IMR-90 (cell line): Measurements from ENCODE around the gene SRXN1. TPM values are rescaled to one million over a fixed set of nuclear protein-coding genes. Genes with fewer than 3 reads are reported as not detected.

Experiments
- ATAC-seq: fragments of 200-7000 bp; cut with Tn5 transposase; 2 replicates; pipeline ENCODE4 v1.9.1; 2020; ENCODE audit warnings: low read depth, mild to moderate bottlenecking, moderate library complexity
- BruUV-seq: library from RNA; stranded (reverse); fragments of 400-500 nt; replicated peaks from 2 replicates; lab custom pipeline; 2021; lab: Mats Ljungman, UMichigan
- CTCF ChIA-PET: fragments of 300-600 bp; formaldehyde crosslinking; extraction: SDS; loops from one replicate; lab custom pipeline; 2021; ENCODE audit warnings: antibody characterized with exemption; lab: Yijun Ruan, JAX
- POLR2A ChIA-PET: fragments of 300-600 bp; sonication (Branson Sonifier 250); formaldehyde crosslinking; loops from one replicate; lab custom pipeline; 2022; ENCODE audit warnings: antibody characterized with exemption; ENCODE audit not compliant: unreplicated experiment; lab: Charles Lee
- DNase-seq: peaks from one replicate; pipeline ENCODE4 v3.0.0; 2013
- H2AFZ ChIP-seq: replicated peaks from 2 replicates; pipeline ENCODE3; 2013; ENCODE audit warnings: low read length, mild to moderate bottlenecking; ENCODE audit not compliant: poor library complexity
- H2AK5ac ChIP-seq: 2 replicates; pipeline ENCODE4 v1.6.1; 2013; ENCODE audit warnings: low read depth, low read length, inconsistent platforms
- H2AK9ac ChIP-seq: replicated peaks from 2 replicates; pipeline ENCODE3; 2013; ENCODE audit warnings: mild to moderate bottlenecking, low read depth, low read length, moderate library complexity; ENCODE audit not compliant: poor library complexity
- H2BK120ac ChIP-seq: 2 replicates; pipeline ENCODE4 v1.6.1; 2013; ENCODE audit warnings: low read depth, low read length, inconsistent platforms
- H2BK15ac ChIP-seq: 3 replicates; pipeline ENCODE4 v1.6.1; 2013; ENCODE audit warnings: low read depth, low read length, inconsistent platforms
- H2BK20ac ChIP-seq: 2 replicates; pipeline ENCODE4 v1.6.1; 2013; ENCODE audit warnings: low read depth, mild to moderate bottlenecking, inconsistent platforms, low read length, moderate library complexity
- H2BK5ac ChIP-seq: 2 replicates; pipeline ENCODE4 v1.6.1; 2013; ENCODE audit warnings: mild to moderate bottlenecking, low read depth, low read length, inconsistent platforms; ENCODE audit not compliant: poor library complexity, severe bottlenecking
- H3K14ac ChIP-seq: replicated peaks from 2 replicates; pipeline ENCODE4 v1.6.1; 2013; ENCODE audit warnings: low read depth, low read length, inconsistent platforms
- H3K18ac ChIP-seq: 2 replicates; pipeline ENCODE4 v1.6.1; 2013; ENCODE audit warnings: low read depth, low read length, control low read depth
- H3K23ac ChIP-seq: 2 replicates; pipeline ENCODE4 v1.6.1; 2013; ENCODE audit warnings: low read depth, low read length, inconsistent platforms
- H3K27ac ChIP-seq: 2 replicates; pipeline ENCODE4 v1.5.1; 2013; ENCODE audit warnings: mild to moderate bottlenecking, control low read depth, low read length; ENCODE audit not compliant: insufficient read depth
- H3K27me3 ChIP-seq: 2 replicates; pipeline ENCODE4 v1.6.1; 2013; ENCODE audit warnings: low read length; ENCODE audit not compliant: control insufficient read depth, insufficient read depth
- H3K36me3 ChIP-seq: 2 replicates; pipeline ENCODE4 v1.6.1; 2013; ENCODE audit warnings: low read length, mixed read lengths; ENCODE audit not compliant: control insufficient read depth, insufficient read depth
- H3K4ac ChIP-seq: 2 replicates; pipeline ENCODE4 v1.6.1; 2013; ENCODE audit warnings: low read depth, low read length, inconsistent platforms
- H3K4me1 ChIP-seq: 2 replicates; pipeline ENCODE4 v1.6.1; 2013; ENCODE audit warnings: low read length, mixed read lengths; ENCODE audit not compliant: control insufficient read depth, insufficient read depth
- H3K4me2 ChIP-seq: 2 replicates; pipeline ENCODE4 v1.6.1; 2013; ENCODE audit warnings: low read depth, mild to moderate bottlenecking, control low read depth, low read length, moderate library complexity
- H3K4me3 ChIP-seq: 2 replicates; pipeline ENCODE4 v1.5.1; 2013; ENCODE audit warnings: low read depth, mild to moderate bottlenecking, control low read depth, low read length, moderate library complexity; ENCODE audit not compliant: insufficient read depth
- H3K56ac ChIP-seq: 2 replicates; pipeline ENCODE4 v1.6.1; 2013; ENCODE audit warnings: low read length, inconsistent platforms; ENCODE audit not compliant: insufficient read depth; ENCODE audit errors: extremely low read depth
- H3K79me1 ChIP-seq, 2 experiments: 2 replicates each; pipeline ENCODE4 v1.6.1; 2013; ENCODE audit warnings: low read length in 2 of 2, inconsistent platforms in 1 of 2, low read depth in 1 of 2
- H3K9ac ChIP-seq: 2 replicates; pipeline ENCODE4 v1.6.1; 2013; ENCODE audit warnings: low read depth, low read length, control low read depth
- H3K9me1 ChIP-seq: 2 replicates; pipeline ENCODE4 v1.6.1; 2013; ENCODE audit warnings: low read length, inconsistent platforms; ENCODE audit not compliant: insufficient read depth
- H3K9me3 ChIP-seq: 2 replicates; pipeline ENCODE4 v1.6.1; 2013; ENCODE audit warnings: low read length; ENCODE audit not compliant: control insufficient read depth, insufficient read depth
- H4K20me1 ChIP-seq: 2 replicates; pipeline ENCODE4 v1.6.1; 2013; ENCODE audit warnings: low read length, inconsistent platforms; ENCODE audit not compliant: insufficient read depth
- H4K5ac ChIP-seq: 2 replicates; pipeline ENCODE4 v1.6.1; 2013; ENCODE audit warnings: mild to moderate bottlenecking, low read depth, low read length, control low read depth
- H4K8ac ChIP-seq, 2 experiments: 2 replicates each; pipeline ENCODE4 v1.6.1; 2013; ENCODE audit warnings: low read depth in 2 of 2, low read length in 2 of 2, control low read depth in 1 of 2, inconsistent platforms in 1 of 2
- H4K91ac ChIP-seq: 2 replicates; pipeline ENCODE4 v1.6.1; 2013; ENCODE audit warnings: low read depth, low read length, inconsistent platforms; ENCODE audit not compliant: insufficient read depth
- BHLHE40 ChIP-seq: fragments of 150-350 bp; IDR thresholded peaks from 2 replicates; pipeline ENCODE4 v1.6.1; 2016; ENCODE audit warnings: mild to moderate bottlenecking, low read depth, low read length
- CEBPB ChIP-seq: IDR thresholded peaks from 2 replicates; pipeline ENCODE4 v1.6.1; 2012; ENCODE audit warnings: low read depth, low read length, improper control_type of control experiment
- FOS ChIP-seq: fragments of 150-350 bp; IDR thresholded peaks from 2 replicates; pipeline ENCODE4 v1.6.1; 2016; ENCODE audit warnings: low read depth, low read length
- MAFK ChIP-seq: IDR thresholded peaks from 2 replicates; pipeline ENCODE4 v1.6.1; 2012; ENCODE audit warnings: low read depth, low read length, improper control_type of control experiment
- MAZ ChIP-seq: IDR thresholded peaks from 2 replicates; pipeline ENCODE4 v1.6.1; 2012; ENCODE audit warnings: low read depth, mild to moderate bottlenecking, low read length, improper control_type of control experiment, moderate library complexity, borderline replicate concordance
- NFE2L2 ChIP-seq: fragments of 150-350 bp; IDR thresholded peaks from 2 replicates; pipeline ENCODE4 v1.6.1; 2016; ENCODE audit warnings: low read depth, mild to moderate bottlenecking, low read length
- SMC3 ChIP-seq: fragments of 150-350 bp; IDR thresholded peaks from 2 replicates; pipeline ENCODE4 v1.6.1; 2016; ENCODE audit warnings: low read depth, mild to moderate bottlenecking, antibody characterized with exemption, low read length, moderate library complexity
- WGBS, 2 experiments: methylation state at CpG; one replicate each; pipeline versions ENCODE4 v1.1.5 to v1.1.7; 2013; ENCODE audit warnings: missing lambda C conversion rate in 2 of 2; ENCODE audit not compliant: insufficient read length in 1 of 2; ENCODE audit errors: extremely low coverage in 2 of 2; 5-methylcytosine and 5-hydroxymethylcytosine counted together
- dilution Hi-C: fragments of 300-500 bp; cut with HindIII; formaldehyde crosslinking; loops from one replicate; pipeline ENCODE4 v1.14.3; 2018; ENCODE audit warnings: low sequenced_read_pairs; ENCODE audit not compliant: unreplicated experiment
- in situ Hi-C: fragments of 300-500 bp; cut with MboI; formaldehyde crosslinking; loops from 3 replicates; pipeline ENCODE4 v1.14.3; 2019; ENCODE audit warnings: low sequenced_read_pairs, inconsistent platforms, mixed read lengths
- intact Hi-C: fragments of 100-400 bp; cut with micrococcal nuclease; formaldehyde crosslinking; loops from 2 replicates; pipeline ENCODE4 v1.10.0; 2022
- polyA plus RNA-seq, 3 experiments: library from polyadenylated mRNA; depleted of rRNA; stranded (reverse); fragments of >200 nt; gene quantifications; 2 replicates each; pipeline ENCODE4 v1.2.3, GENCODE V29; 2012; ENCODE audit warnings: low replicate concordance in 1 of 3
- total RNA-seq: library from RNA; depleted of rRNA; stranded (reverse); fragments of >200 nt; gene quantifications from 2 replicates; pipeline ENCODE4 v1.2.3, GENCODE V29; 2012

SRXN1 gene
- total and polyA plus RNA-seq, 2 of the 4 experiments (the other 2 are of a cell fraction) = 51.2 to 71.2 TPM

- TF ChIP-seq MAZ (no peak), SMC3 (no peak), CEBPB (no peak), NFE2L2 (no peak)
These were observed 52.3 kb downstream of the SRXN1 start (continued) for GRCh38 chr20:600736-601135.

GRCh38 chr20:600141-600540 lies 52.9 kb downstream of the SRXN1 start:
- ChIA-PET CTCF (no interaction called here), POLR2A (no interaction called here)
- H4K91ac ChIP-seq = no peak overlapping the region
- H4K20me1 ChIP-seq = no peaks in the 10 kb centered on the region
- WGBS, 2 experiments = no CpG with 5 or more reads among the region's 2 CpGs
- H2BK5ac ChIP-seq = no peak overlapping the region
- H3K9ac ChIP-seq = no peak overlapping the region
- H2BK120ac ChIP-seq = no peak overlapping the region
- H3K23ac ChIP-seq = no peak overlapping the region
- no peak overlapping the region for H3K4me3 ChIP-seq
- H2AK5ac ChIP-seq = no peak overlapping the region
- no peak overlapping the region for H4K5ac ChIP-seq
- TF ChIP-seq FOS (no peak), MAFK (no peak), BHLHE40 (no peak), CEBPB (no peak)
- no peak overlapping the region for H3K56ac ChIP-seq
- in situ Hi-C loops (no loop called here), dilution Hi-C loops (no loop called here), intact Hi-C loops (no loop called here)
- H3K4ac ChIP-seq = no peak overlapping the region
- H3K27ac ChIP-seq = no peak overlapping the region
- no peaks in the 10 kb centered on the region for H3K36me3 ChIP-seq
- H2AFZ ChIP-seq = no peak overlapping the region
- no peak overlapping the region for H2BK15ac ChIP-seq
- H3K9me1 ChIP-seq = no peaks in the 10 kb centered on the region; the same call in 1 of the 2 replicates
- DNase-seq = no peak
- no peak overlapping the region for H3K18ac ChIP-seq
- H3K9me3 ChIP-seq = no peaks in the 10 kb centered on the region
- no peak overlapping the region for H3K14ac ChIP-seq
- no peak overlapping the region for H4K8ac ChIP-seq
- no peak overlapping the region for H2AK9ac ChIP-seq
- H3K79me1 ChIP-seq = no peaks in the 10 kb centered on the region
- ATAC-seq = no peak
- H2BK20ac ChIP-seq = no peak overlapping the region
- no TSS peak for BruUV-seq
- H3K27me3 ChIP-seq = peaks cover 17% of the 10 kb centered on the region
- H3K4me2 ChIP-seq = no peak overlapping the region
- no peaks in the 10 kb centered on the region for H3K4me1 ChIP-seq
